ENCODE measurements around the gene BUB1B.

DNA sequence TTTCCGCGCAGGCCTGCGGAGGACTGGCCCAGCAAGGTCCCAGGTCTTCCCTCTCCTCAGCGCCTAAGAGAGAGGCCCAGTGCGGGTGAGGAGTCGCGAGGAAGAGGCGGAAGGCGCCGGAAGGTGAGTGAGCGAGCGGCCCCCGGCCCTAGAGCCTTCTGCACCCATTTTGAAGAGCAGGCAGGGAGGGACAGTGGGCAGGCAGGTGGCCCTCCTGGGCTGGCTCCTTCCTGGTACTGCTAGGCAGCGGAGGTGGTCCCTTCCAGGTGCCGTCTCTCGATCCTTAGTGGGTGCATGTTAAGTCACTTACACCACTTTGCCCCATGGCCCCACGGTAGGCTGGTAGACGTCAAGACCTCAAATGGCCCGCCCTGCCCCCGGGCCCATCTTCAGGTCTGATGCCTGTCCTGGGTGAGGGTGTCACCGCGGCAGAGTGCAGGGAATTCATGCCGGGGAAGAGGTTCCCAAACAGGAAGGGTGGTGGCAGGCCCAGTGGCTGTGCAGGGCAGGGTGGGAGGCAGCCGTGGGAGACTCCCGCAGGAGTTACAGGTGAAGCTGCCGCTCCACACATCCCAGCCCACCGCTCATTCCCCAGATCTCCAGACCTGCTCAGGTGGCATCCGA, 92.4 kb downstream of the BUB1B start:
- TF ChIP-seq POLR2A (IDR thresholded peaks at IDR 0.05), result no peak
- TF ChIP-seq, protein P1, sequence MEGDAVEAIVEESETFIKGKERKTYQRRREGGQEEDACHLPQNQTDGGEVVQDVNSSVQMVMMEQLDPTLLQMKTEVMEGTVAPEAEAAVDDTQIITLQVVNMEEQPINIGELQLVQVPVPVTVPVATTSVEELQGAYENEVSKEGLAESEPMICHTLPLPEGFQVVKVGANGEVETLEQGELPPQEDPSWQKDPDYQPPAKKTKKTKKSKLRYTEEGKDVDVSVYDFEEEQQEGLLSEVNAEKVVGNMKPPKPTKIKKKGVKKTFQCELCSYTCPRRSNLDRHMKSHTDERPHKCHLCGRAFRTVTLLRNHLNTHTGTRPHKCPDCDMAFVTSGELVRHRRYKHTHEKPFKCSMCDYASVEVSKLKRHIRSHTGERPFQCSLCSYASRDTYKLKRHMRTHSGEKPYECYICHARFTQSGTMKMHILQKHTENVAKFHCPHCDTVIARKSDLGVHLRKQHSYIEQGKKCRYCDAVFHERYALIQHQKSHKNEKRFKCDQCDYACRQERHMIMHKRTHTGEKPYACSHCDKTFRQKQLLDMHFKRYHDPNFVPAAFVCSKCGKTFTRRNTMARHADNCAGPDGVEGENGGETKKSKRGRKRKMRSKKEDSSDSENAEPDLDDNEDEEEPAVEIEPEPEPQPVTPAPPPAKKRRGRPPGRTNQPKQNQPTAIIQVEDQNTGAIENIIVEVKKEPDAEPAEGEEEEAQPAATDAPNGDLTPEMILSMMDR (IDR thresholded peaks at IDR 0.05), result no peak
